MCF 10A (cell line): ENCODE data around the gene PRX. TPM values are rescaled to one million over a fixed set of nuclear protein-coding genes. Genes with fewer than 3 reads are reported as not detected.
A peak's percentile ranks its signal among the peaks of the same experiment; 100 is the strongest.

Experiments used
- BruUV-seq: library from RNA; stranded (reverse); fragments of 400-500 nt; replicated peaks from 2 replicates; lab custom pipeline; 2021; lab: Mats Ljungman, UMichigan
- CTCF ChIA-PET: fragments of 300-600 bp; sonication (Branson Sonifier 250); formaldehyde crosslinking; extraction: SDS; loops from one replicate; lab custom pipeline; 2021; ENCODE audit warnings: antibody characterized with exemption, inconsistent platforms; lab: Yijun Ruan, JAX
- POLR2A ChIA-PET: fragments of 300-600, 350-650 bp; sonication (Branson Sonifier 250); formaldehyde crosslinking; extraction: SDS; loops from one replicate; lab custom pipeline; 2020; ENCODE audit warnings: antibody characterized with exemption, inconsistent platforms; lab: Yijun Ruan, JAX
- DNase-seq: peaks from one replicate; pipeline ENCODE4 v3.0.0-alpha.2; 2018; ENCODE audit not compliant: unreplicated experiment
- H3K27ac Mint-ChIP-seq: one replicate; pipeline ENCODE4 v1.8.0; 2022; ENCODE audit warnings: mild to moderate bottlenecking, low read depth, mixed read lengths; ENCODE audit not compliant: unreplicated experiment
- H3K27me3 Mint-ChIP-seq: one replicate; pipeline ENCODE4 v1.8.0; 2022; ENCODE audit warnings: mixed read lengths; ENCODE audit not compliant: insufficient read depth, unreplicated experiment
- H3K36me3 Mint-ChIP-seq: one replicate; pipeline ENCODE4 v1.8.0; 2022; ENCODE audit warnings: mild to moderate bottlenecking, moderate library complexity, mixed read lengths; ENCODE audit not compliant: insufficient read depth, unreplicated experiment
- H3K4me1 Mint-ChIP-seq: one replicate; pipeline ENCODE4 v1.8.0; 2022; ENCODE audit warnings: mixed read lengths; ENCODE audit not compliant: insufficient read depth, unreplicated experiment
- H3K4me3 Mint-ChIP-seq: one replicate; pipeline ENCODE4 v1.8.0; 2022; ENCODE audit warnings: mild to moderate bottlenecking, moderate library complexity, mixed read lengths; ENCODE audit not compliant: unreplicated experiment
- H3K9me3 Mint-ChIP-seq: one replicate; pipeline ENCODE4 v1.8.0; 2022; ENCODE audit warnings: mixed read lengths; ENCODE audit not compliant: unreplicated experiment
- CTCF ChIP-seq: fragments of 200-600 bp; IDR thresholded peaks from one replicate; pipeline ENCODE4 v1.8.0; 2022; ENCODE audit warnings: antibody characterized with exemption, mild to moderate bottlenecking; ENCODE audit not compliant: unreplicated experiment
- intact Hi-C: fragments of 100-400 bp; cut with micrococcal nuclease; formaldehyde crosslinking; loops from 2 replicates; pipeline ENCODE4 v1.14.1; 2022
- total RNA-seq: library from RNA; stranded (reverse); gene quantifications from 2 replicates; pipeline ENCODE4 v1.2.3, GENCODE V29; 2022

The PRX gene
- total RNA-seq, 1 experiment from 2014 or later: 2.4 TPM

- TSS peak; percentile 85 for BruUV-seq
- Mint-ChIP-seq H3K4me1 (peaks cover 22% of the 10 kb centered on the region), H3K9me3 (no peaks in the 10 kb centered on the region), H3K4me3 (peak overlapping the region; percentile 100), H3K36me3 (peaks cover 56% of the 10 kb centered on the region), H3K27me3 (no peaks in the 10 kb centered on the region), H3K27ac (peak overlapping the region; percentile 92)
- CTCF ChIA-PET: interaction anchor here (0.6 to 2.5 kb wide), 9 partner anchors 16 to 139 kb away, joined by 3 to 18 read pairs (median 3); no protein-coding TSS in a partner anchor
- POLR2A ChIA-PET: interaction anchor here (0.5 to 10.0 kb wide), 31 partner anchors 10 to 820 kb away, joined by 3 to 125 read pairs (median 5); partner anchors contain the start of genes AKT2, BLVRB, C19orf47 and COQ8B
- DNase-seq: peak; percentile 100
- intact Hi-C loops: loop anchor here (1.0 to 5.0 kb wide), 2 partner anchors 23 to 136 kb away; no protein-coding TSS in a partner anchor
- no peak for TF ChIP-seq CTCF
Measured at GRCh38 chr19:40443131-40443999, 30.2 kb upstream of the PRX start.

GRCh38 chr19:40442328-40443130 lies 29.4 kb upstream of the PRX start:
- Mint-ChIP-seq H3K4me3 (peak overlapping the region; percentile 100), H3K27ac (peak overlapping the region; percentile 92), H3K36me3 (peaks cover 50% of the 10 kb centered on the region), H3K27me3 (no peaks in the 10 kb centered on the region), H3K9me3 (no peaks in the 10 kb centered on the region), H3K4me1 (peaks cover 22% of the 10 kb centered on the region)
- intact Hi-C loops: loop anchor here (1.0 to 5.0 kb wide), 2 partner anchors 22 to 135 kb away; no protein-coding TSS in a partner anchor
- TF ChIP-seq CTCF: no peak
- TSS peak; percentile 30 for BruUV-seq
- ChIA-PET POLR2A (interaction anchor here (0.6 to 10.0 kb wide), 26 partner anchors 9 to 821 kb away, joined by 3 to 125 read pairs (median 6); partner anchors contain the start of genes AKT2, BLVRB, C19orf47 and COQ8B), CTCF (interaction anchor here (0.6 to 2.5 kb wide), 9 partner anchors 15 to 138 kb away, joined by 3 to 18 read pairs (median 3); no protein-coding TSS in a partner anchor)
- no peak for DNase-seq

GRCh38 chr19:40441719-40442253 lies 28.6 kb upstream of the PRX start:
- no TSS peak for BruUV-seq
- intact Hi-C loops: loop anchor here (5.0 kb wide), 1 partner anchor 134 kb away; no protein-coding TSS in a partner anchor
- POLR2A ChIA-PET: interaction anchor here (0.5 to 10.0 kb wide), 8 partner anchors 8 to 277 kb away, joined by 5 to 125 read pairs (median 42); partner anchors contain the start of genes BLVRB and SERTAD1
- Mint-ChIP-seq H3K27ac (no peak overlapping the region), H3K4me1 (peaks cover 22% of the 10 kb centered on the region), H3K27me3 (no peaks in the 10 kb centered on the region), H3K4me3 (peak overlapping the region; percentile 100), H3K36me3 (peaks cover 50% of the 10 kb centered on the region), H3K9me3 (no peaks in the 10 kb centered on the region)
- CTCF ChIA-PET: interaction anchor here (0.6 to 2.5 kb wide), 2 partner anchors 21 to 205 kb away, joined by 3 to 18 read pairs; no protein-coding TSS in a partner anchor
- no peak for TF ChIP-seq CTCF
- DNase-seq: no peak
